GM12891 (cell line): ENCODE data around the gene QSOX2.

Experiments
- DNase-seq: peaks from one replicate; pipeline ENCODE4 v3.0.0; 2011; ENCODE audit warnings: low spot score; ENCODE audit not compliant: insufficient read length
- FAIRE-seq: peaks from 2 replicates; lab custom pipeline; 2011; peaks lifted over from hg19 to GRCh38; lab: Jason Lieb, UNC
- PAX5 ChIP-seq: IDR thresholded peaks from 2 replicates; pipeline ENCODE4 v1.6.1; 2011; ENCODE audit warnings: low read length, moderate library complexity, mild to moderate bottlenecking; ENCODE audit not compliant: insufficient read depth, severe bottlenecking
- POLR2A ChIP-seq: IDR thresholded peaks from 2 replicates; pipeline ENCODE4 v1.6.1; 2011; ENCODE audit warnings: low read depth, low read length, control low read depth
- POLR2AphosphoS5 ChIP-seq: IDR thresholded peaks from 2 replicates; pipeline ENCODE4 v1.6.1; 2011; ENCODE audit warnings: low read depth, low read length, control low read depth
- POU2F2 ChIP-seq: IDR thresholded peaks from 2 replicates; pipeline ENCODE4 v1.6.1; 2011; ENCODE audit warnings: low read depth, mild to moderate bottlenecking, control low read depth, low read length, moderate library complexity
- SPI1 ChIP-seq: IDR thresholded peaks from 2 replicates; pipeline ENCODE4 v1.6.1; 2011; ENCODE audit warnings: low read depth, low read length, control low read depth
- TAF1 ChIP-seq: IDR thresholded peaks from 2 replicates; pipeline ENCODE4 v1.6.1; 2011; ENCODE audit warnings: low read depth, low read length, control low read depth

The QSOX2 gene

DNA sequence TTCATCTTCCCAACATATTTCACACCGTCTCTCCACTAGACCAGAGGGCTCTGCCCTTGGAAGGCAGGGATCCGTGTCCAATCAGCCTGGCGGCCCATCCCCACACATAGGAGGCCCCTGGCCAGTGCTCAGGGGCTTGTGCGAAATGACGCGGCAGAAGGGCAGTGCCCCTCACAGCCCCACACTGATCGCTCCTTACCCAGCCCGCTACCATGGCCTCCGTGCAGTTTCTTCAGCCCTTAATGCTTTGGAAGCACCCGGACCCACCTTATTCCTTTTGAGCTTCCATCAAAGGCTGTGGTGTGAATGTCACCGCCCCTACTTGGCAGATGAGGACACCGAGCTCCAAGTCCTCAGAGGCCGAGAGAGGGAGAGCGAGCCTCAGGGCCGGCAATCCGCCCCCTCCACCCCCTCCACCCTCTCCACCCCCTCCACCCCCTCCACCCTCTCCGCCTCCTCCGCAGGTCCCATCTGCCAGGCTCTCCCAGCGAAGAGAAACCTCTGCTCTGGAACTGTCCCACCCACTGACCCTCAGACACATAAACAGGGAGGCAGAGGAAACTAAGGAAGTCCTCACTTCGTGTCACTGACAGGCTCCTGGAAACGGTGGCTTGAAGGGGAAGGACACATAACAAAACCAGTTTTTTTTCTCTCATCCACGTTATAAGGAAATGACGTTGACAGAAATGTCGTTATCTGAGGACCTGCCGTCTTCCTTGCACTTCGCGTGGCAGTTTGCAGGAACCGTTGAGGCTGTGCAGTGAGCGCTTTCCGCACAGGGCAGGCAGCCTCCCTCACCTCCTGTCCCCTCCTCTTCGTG lies 13.9 kb downstream of the QSOX2 start:
- DNase-seq (no peak), FAIRE-seq (no peak)
- TF ChIP-seq POLR2AphosphoS5 (no peak), PAX5 (no peak), POLR2A (no peak), TAF1 (no peak), POU2F2 (no peak), SPI1 (no peak)

DNA sequence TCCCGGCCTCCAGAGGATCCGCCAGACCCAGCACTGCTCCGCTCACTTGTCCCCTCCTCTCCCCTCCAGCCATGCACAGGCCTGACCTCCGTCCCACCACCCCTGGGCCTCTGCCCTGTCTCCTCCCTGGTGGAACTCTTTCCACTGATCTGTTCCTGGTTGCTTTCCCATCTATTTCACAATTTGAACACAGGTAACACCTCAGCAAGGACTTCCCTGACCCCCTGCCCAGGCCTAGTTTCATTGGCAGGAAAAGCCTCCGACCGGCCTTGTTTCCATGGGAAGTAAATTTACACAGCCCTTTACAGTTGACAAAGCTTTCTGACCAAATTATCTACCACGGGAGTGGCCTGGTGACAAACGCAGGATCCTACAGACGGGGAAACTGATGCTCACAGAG lies 14.8 kb downstream of the QSOX2 start:
- no peak for DNase-seq
- no peak for TF ChIP-seq POLR2A
- TF ChIP-seq POLR2AphosphoS5: no peak
- TF ChIP-seq PAX5: no peak
- no peak for TF ChIP-seq POU2F2
- no peak for TF ChIP-seq SPI1
- TF ChIP-seq TAF1: no peak
- FAIRE-seq: no peak

DNA sequence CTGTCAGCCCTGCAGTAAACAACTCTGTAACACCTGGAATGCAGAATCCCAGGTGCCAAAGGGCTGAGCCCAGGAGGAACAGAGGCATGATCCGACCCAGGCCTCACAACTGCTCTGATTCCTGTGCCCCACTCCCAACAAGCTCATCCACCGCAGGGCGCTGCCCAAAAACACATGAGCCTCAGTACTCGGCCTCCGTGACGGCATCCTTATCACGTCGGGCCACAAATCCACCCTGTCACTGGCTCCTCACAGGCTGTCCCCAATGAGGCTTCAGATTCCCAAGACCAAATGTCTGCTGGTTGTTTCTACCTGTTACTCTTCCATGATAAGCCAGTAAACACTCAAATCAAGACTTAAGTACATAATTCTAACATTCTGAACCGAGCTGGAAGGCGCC lies 15.2 kb downstream of the QSOX2 start:
- FAIRE-seq: no peak
- DNase-seq: no peak
- TF ChIP-seq POLR2AphosphoS5 (no peak), TAF1 (no peak), POLR2A (no peak), SPI1 (no peak), PAX5 (no peak), POU2F2 (no peak)

DNA sequence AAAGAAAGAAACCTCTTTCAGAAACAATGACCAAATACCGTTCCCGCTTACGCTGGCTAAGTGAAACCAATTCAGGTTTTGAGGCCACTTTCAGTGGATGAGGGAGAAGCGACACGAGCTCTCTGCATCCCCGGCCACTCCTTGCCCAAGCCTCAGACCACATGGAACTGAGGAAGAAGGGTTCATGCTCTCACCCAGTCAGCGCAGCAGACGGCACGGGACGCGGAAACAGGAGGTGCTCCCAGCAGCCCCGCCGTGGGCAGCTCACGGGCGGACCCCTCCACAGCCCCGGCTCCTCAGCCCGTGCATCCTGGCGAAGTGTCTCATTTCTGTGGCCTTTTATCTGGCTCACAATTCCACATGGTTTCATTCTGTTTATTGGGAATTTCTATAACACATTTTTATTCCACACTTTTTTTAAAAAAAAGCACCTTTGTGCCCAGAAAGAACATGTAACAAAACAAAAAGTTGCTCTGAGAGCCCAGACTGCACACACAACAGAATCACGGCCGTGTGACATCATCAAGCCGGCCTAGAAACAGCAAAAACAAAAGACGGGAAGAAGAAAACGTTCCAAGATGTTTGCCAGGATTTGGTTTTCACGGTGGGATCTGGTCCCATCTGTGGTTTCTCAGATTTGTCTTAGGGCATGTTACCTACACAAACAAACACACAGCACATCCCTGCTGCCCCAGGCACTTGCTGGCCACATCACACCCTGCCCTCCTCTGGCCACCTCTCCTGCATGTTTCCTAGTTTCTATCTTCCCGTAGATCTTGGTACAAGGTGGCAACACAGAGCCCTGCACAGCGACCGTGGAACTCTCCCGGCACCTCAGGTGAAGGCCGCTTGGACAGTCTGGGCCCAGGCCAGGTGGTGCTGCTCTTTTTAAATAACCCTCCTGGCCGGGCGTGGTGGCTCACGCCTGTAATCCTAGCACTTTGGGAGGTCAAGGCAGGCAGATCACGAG lies 16.2 kb downstream of the QSOX2 start:
- FAIRE-seq (no peak), DNase-seq (no peak)
- no peak for TF ChIP-seq POU2F2
- no peak for TF ChIP-seq SPI1
- no peak for TF ChIP-seq POLR2A

DNA sequence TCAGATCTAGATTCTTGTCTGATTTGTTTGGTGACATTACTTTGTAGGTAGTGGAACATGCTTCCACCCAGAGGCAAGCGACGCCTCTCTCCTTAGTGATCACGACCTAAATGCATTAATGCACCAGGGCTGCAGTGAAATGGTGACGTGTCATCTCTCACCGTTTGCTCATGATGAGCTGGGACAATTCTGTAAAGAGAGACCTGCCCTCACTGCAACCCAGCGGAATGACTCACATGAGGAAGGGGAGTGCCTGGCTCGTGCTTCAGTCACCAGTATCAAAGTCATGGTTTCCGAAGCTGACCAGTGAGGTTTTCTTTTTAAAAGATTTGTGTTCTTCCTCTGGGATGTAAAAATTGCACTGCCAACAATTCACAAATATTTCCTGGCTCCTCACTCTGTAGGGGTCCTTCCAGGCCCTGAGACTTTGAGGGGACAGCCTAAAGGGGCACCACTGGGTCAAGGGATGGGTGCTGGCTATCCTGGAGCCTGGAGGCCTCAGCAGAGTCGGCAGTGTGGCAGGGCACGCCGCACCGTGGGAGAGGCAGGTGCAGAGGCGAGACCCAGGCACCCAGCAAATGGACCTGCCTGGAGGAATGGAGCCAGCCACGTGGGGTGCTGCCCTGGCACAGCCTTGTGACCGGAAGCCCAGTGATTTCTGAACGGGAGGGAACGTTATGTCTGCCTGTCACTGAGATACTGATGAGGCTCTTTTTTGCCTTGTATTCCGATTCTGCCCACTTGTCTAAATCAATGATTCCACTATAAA lies 17.3 kb downstream of the QSOX2 start:
- FAIRE-seq (no peak), DNase-seq (no peak)
- no peak for TF ChIP-seq TAF1
- TF ChIP-seq POLR2AphosphoS5: no peak
- no peak for TF ChIP-seq SPI1
- no peak for TF ChIP-seq POU2F2
- TF ChIP-seq POLR2A: no peak
- TF ChIP-seq PAX5: no peak

DNA sequence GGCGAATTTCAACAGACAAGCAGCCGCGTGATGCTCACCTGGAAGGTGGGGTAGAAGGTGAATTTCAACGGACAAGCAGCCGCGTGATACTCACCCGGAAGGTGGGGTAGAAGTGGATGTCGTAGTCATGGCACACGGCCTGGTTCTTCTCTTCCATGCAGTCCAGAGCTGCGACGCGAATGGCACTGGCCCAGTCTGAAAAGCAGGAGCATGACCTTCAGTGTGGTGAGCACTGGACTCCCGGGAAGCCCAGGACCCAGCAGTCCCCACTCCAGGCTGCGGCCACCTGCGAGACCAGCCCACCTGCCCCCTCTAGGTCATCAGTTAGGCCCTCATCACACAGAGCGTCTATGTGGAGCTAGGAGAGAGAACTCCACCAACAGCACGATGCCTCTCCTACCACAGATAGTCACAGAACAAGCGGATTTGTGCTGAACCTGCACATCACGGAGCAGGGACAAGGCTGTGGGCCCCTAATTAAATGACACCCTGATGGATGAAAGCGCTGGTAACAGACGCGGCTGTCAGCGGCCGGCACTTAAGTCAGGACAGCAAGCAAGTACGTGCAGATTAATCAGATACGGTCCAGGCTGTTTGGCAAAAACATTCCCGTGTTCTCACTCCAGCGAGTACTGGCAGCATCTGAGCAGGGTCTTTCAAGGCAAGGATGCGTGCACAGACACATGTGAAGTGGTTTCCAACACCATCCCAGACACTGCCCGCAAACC lies 18.8 kb downstream of the QSOX2 start:
- TF ChIP-seq SPI1 (no peak), TAF1 (no peak), POU2F2 (no peak), PAX5 (no peak), POLR2AphosphoS5 (no peak), POLR2A (no peak)
- FAIRE-seq (no peak), DNase-seq (no peak)

DNA sequence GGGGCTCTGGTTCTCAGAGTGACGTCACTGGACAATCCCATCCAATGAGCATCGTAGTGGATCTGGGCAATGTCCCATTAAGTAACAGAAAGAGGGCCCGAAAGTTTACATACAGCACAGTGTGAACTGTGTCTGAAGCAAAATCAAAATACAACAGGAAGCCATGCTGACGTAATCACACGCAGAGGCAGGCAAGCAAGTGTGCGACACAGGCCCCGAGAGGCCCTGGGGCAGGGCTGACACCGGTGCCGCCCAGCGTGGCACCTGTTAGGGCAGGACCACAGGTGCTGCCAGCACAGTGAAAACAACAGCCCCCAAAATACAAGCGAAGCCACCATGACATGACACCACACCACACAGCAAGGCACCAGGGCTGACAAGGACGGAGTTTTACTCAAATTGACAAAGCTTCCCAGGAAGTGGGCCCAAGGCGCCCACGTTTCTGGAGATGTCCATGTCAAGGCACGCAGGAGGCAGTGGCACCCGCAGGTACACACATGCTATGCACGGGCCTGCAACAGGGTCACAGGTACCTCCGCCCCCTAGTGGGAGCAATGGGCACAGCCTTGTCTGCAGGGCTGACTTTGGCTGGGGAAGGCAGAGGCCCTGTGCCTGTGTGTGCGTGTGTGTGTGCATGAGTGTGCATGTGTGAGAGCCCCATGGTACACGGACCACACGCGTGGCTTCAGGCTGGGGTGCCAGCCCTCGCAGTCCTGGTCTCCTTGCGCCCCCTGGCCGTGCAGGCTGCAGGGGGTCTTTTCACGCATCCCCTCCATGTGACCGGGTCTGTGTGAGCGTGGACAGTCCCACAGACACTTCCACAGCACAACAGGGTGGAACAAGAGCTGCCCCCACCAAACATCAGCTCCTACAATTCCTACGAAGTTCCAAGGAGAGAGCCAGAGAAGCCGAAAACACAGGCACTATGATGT lies 19.6 kb downstream of the QSOX2 start:
- peak; percentile 96 for FAIRE-seq
- DNase-seq: peak; percentile 95
- TF ChIP-seq POU2F2 (0 out of 2 replicates have a peak, but pooled peaks have one; percentile 38), SPI1 (no peak)

DNA sequence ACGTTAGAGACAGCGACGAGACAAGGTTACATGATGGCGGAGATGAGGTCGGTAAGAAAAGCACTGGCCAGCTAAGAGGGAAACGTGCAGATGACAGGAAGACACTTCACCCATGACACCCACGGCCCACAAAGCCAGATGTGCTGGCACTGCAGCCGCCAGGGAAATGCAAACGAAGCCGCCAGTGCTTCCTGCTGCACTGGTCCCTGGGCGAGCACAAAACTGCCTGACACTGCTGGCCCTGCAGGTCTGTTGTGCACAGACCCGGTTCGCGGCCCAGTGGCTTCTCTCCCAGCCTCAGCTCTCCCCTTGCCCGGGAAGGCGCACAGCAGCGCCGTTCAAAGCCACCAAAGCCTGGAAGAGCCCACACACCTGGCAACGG lies 20.3 kb downstream of the QSOX2 start:
- FAIRE-seq (no peak), DNase-seq (peak; percentile 51)
- TF ChIP-seq POLR2A (no peak), POU2F2 (peak; percentile 53; the same call in 1 of the 2 replicates)
